Suprapubic skin (tissue), 4 donors: ENCODE data around the gene SLCO3A1. TPM values are rescaled to one million over a fixed set of nuclear protein-coding genes. Genes with fewer than 3 reads are reported as not detected.

Experiments
- DNase-seq, 2 donors: peaks; one replicate each; pipeline ENCODE4 v3.0.0-alpha.2; 2019; ENCODE audit warnings: low spot score in 2 of 2
- H3K27ac ChIP-seq: fragments of 200-600 bp; sonication (generic); one replicate; pipeline ENCODE4 v1.5.1; 2019
- H3K27me3 ChIP-seq: fragments of 200-600 bp; sonication (generic); one replicate; pipeline ENCODE4 v1.5.1; 2019
- H3K36me3 ChIP-seq: fragments of 200-600 bp; sonication (generic); one replicate; pipeline ENCODE4 v1.5.1; 2019
- H3K4me1 ChIP-seq: fragments of 200-600 bp; sonication (generic); one replicate; pipeline ENCODE4 v1.5.1; 2019
- H3K4me3 ChIP-seq: fragments of 200-600 bp; sonication (generic); one replicate; pipeline ENCODE4 v1.5.1; 2019; ENCODE audit warnings: mild to moderate bottlenecking
- H3K9me3 ChIP-seq: fragments of 200-600 bp; sonication (generic); one replicate; pipeline ENCODE4 v1.5.1; 2019
- CTCF ChIP-seq, 2 donors: fragments of 200-600 bp in 1 of 2; fragments of 450-650 bp in 1 of 2; sonication (generic) in 1 of 2; IDR thresholded peaks; one replicate each; pipeline ENCODE4 v1.5.1; 2016 to 2019; ENCODE audit warnings: antibody characterized with exemption in 2 of 2, mild to moderate bottlenecking in 1 of 2, moderate library complexity in 1 of 2
- EP300 ChIP-seq: sonication (generic); formaldehyde crosslinking; IDR thresholded peaks from one replicate; pipeline ENCODE4 v1.6.1; 2017; ENCODE audit warnings: antibody characterized with exemption
- POLR2A ChIP-seq, 2 donors: fragments of 450-650 bp; IDR thresholded peaks; one replicate each; pipeline ENCODE4 v1.6.1; 2017; ENCODE audit warnings: antibody characterized with exemption in 2 of 2, mild to moderate bottlenecking in 2 of 2, moderate library complexity in 2 of 2
- POLR2AphosphoS5 ChIP-seq, 3 donors: sonication (generic); formaldehyde crosslinking; IDR thresholded peaks; one replicate each; pipeline ENCODE4 v1.6.1; 2017; ENCODE audit warnings: antibody characterized with exemption in 3 of 3
- WGBS: methylation state at CpG from one replicate; pipeline ENCODE4 v1.1.5; 2018; 5-methylcytosine and 5-hydroxymethylcytosine counted together
- total RNA-seq, 4 donors: library from RNA; depleted of rRNA; stranded (reverse); fragments of >200 nt; gene quantifications; one replicate each; pipeline ENCODE4 v1.1.0, GENCODE V29; 2016

SLCO3A1 gene
- total RNA-seq, 4 donors from 2014 or later, result 29.0 to 131 (median 44.6) TPM

GRCh38 chr15:92047900-92048299 is 194.4 kb downstream of the SLCO3A1 start:
- no peaks in the 10 kb centered on the region for H3K36me3 ChIP-seq
- no peak overlapping the region for H3K4me3 ChIP-seq
- peaks cover 27% of the 10 kb centered on the region for H3K4me1 ChIP-seq
- 100% methylated on average over 4 of the region's 4 CpGs for WGBS
- no peaks in the 10 kb centered on the region for H3K27me3 ChIP-seq
- no peaks in the 10 kb centered on the region for H3K9me3 ChIP-seq
- TF ChIP-seq CTCF (IDR thresholded peaks at IDR 0.05) (no peak), POLR2AphosphoS5 (IDR thresholded peaks at IDR 0.05) (no peak), EP300 (no peak), POLR2A (IDR thresholded peaks at IDR 0.05) (no peak)
- no peak overlapping the region for H3K27ac ChIP-seq
- DNase-seq, result no peak

GRCh38 chr15:92048739-92049138 is 195.2 kb downstream of the SLCO3A1 start:
- no peak for TF ChIP-seq POLR2AphosphoS5 (IDR thresholded peaks at IDR 0.05)
- TF ChIP-seq EP300, result no peak
- TF ChIP-seq CTCF (IDR thresholded peaks at IDR 0.05), result no peak
- no peak for TF ChIP-seq POLR2A (IDR thresholded peaks at IDR 0.05)
- DNase-seq, result no peak
- Histone ChIP-seq H3K27ac (no peak overlapping the region), H3K4me1 (peaks cover 19% of the 10 kb centered on the region), H3K9me3 (no peaks in the 10 kb centered on the region), H3K27me3 (no peaks in the 10 kb centered on the region), H3K4me3 (no peak overlapping the region), H3K36me3 (no peaks in the 10 kb centered on the region)
- 89% methylated on average over 7 of the region's 7 CpGs for WGBS

- no peak for DNase-seq
- H3K9me3 ChIP-seq, result no peaks in the 10 kb centered on the region
- no peak for TF ChIP-seq POLR2A (IDR thresholded peaks at IDR 0.05)
- no peak for TF ChIP-seq POLR2AphosphoS5 (IDR thresholded peaks at IDR 0.05)
- no peak for TF ChIP-seq CTCF (IDR thresholded peaks at IDR 0.05)
- no peak for TF ChIP-seq EP300
- no peaks in the 10 kb centered on the region for H3K36me3 ChIP-seq
- H3K27me3 ChIP-seq, result no peaks in the 10 kb centered on the region
- 73% methylated on average over 10 of the region's 10 CpGs for WGBS
- H3K27ac ChIP-seq, result peak overlapping the region; percentile 27
- no peak overlapping the region for H3K4me3 ChIP-seq
- peaks cover 14% of the 10 kb centered on the region for H3K4me1 ChIP-seq
Observed at GRCh38 chr15:92049290-92049989, 195.9 kb downstream of the SLCO3A1 start.

- H3K4me3 ChIP-seq, result no peak overlapping the region
- TF ChIP-seq EP300, result no peak
- no peak for TF ChIP-seq CTCF (IDR thresholded peaks at IDR 0.05)
- no peak for TF ChIP-seq POLR2AphosphoS5 (IDR thresholded peaks at IDR 0.05)
- TF ChIP-seq POLR2A (IDR thresholded peaks at IDR 0.05), result no peak
- DNase-seq, result no peak
- WGBS, result 64% methylated on average over 7 of the region's 9 CpGs
- peaks cover 14% of the 10 kb centered on the region for H3K4me1 ChIP-seq
- peak overlapping the region; percentile 27 for H3K27ac ChIP-seq
- no peaks in the 10 kb centered on the region for H3K27me3 ChIP-seq
- H3K36me3 ChIP-seq, result no peaks in the 10 kb centered on the region
- no peaks in the 10 kb centered on the region for H3K9me3 ChIP-seq
Observed at GRCh38 chr15:92050220-92050898, 196.9 kb downstream of the SLCO3A1 start.

GRCh38 chr15:92051716-92052115 is 198.2 kb downstream of the SLCO3A1 start:
- no peak overlapping the region for H3K4me3 ChIP-seq
- 76% methylated on average over 8 of the region's 8 CpGs for WGBS
- peaks cover 14% of the 10 kb centered on the region for H3K4me1 ChIP-seq
- H3K9me3 ChIP-seq, result no peaks in the 10 kb centered on the region
- no peaks in the 10 kb centered on the region for H3K36me3 ChIP-seq
- DNase-seq, result no peak
- no peak for TF ChIP-seq POLR2AphosphoS5 (IDR thresholded peaks at IDR 0.05)
- H3K27ac ChIP-seq, result no peak overlapping the region
- H3K27me3 ChIP-seq, result no peaks in the 10 kb centered on the region
